GM04504 (cell line): ENCODE measurements around the gene PPIP5K1.

Experiments
- DNase-seq: peaks from one replicate; pipeline ENCODE4 v3.0.0-alpha.2; 2012; ENCODE audit warnings: low read depth

PPIP5K1 gene

DNA sequence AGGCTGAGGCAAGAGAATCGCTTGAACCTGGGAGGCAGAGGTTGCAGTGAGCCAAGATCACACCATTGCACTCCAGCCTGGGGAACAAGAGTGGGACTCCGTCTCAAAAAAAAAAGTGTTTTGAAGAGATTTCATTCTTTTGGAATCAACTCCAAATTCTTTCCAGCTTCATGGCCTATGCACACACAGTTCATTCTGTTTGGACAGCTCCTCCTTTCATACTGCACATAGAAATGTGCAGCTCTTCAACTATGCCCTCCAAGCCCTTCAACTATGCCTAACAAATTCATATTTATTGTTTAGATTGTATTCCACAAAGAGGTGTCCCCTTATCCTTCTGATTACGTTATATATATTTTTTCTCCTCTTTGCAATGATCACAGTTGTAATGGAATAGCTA lies 101.2 kb downstream of the PPIP5K1 start:
- no peak for DNase-seq

GRCh38 chr15:43487271-43487895 lies 102.6 kb downstream of the PPIP5K1 start:
- DNase-seq: no peak

DNA sequence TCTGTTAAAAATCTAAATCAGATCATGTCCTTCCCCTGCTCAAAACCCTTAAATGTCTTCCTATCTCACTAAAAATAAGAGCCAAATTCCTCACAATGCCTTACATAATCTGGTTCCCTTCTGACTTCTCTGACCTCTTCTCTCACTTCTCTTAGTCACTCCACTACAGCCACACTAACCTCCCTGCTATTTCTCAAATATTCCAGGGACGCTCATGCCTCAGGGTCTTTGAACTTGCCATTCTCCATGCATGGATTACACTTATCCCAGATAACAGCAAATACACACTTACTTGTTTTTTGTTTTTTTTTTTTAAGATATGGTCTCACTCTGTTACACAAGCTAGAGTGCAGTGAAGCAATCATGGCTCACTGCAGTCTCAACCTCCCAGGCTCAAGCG lies 105.6 kb downstream of the PPIP5K1 start:
- DNase-seq: no peak
